ENCODE results near the gene THSD4. TPM values are rescaled to one million over a fixed set of nuclear protein-coding genes. Genes with fewer than 3 reads are reported as not detected.

THSD4 gene
- total and polyA plus RNA-seq, 7 donors, result 0.21 to 3.1 (median 1.8) TPM

DNA sequence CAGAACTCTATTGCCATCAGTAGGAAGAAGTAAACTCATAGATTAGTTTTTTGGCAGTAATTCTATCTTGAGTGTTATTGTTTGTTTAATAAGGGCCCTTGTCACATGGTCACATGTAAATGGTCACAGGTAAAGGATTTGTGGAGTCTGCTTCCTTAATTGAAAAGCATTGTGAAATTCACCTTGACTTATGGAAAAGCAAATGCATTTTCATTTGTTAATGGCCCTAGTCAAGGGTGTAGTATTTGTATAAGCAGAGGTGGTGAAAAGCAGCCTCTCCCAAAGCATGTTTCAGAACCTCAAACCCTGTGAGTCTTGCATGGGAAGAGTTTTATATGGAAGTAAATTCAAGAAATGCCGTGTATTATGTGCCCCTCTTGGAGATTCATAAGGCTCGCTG is 497.6 kb downstream of the THSD4 start:
- DNase-seq (no peak), ATAC-seq (no peak)
- H3K4me3 ChIP-seq, result no peak overlapping the region
- no peaks in the 10 kb centered on the region for H3K4me1 ChIP-seq
- TF ChIP-seq, protein P1, sequence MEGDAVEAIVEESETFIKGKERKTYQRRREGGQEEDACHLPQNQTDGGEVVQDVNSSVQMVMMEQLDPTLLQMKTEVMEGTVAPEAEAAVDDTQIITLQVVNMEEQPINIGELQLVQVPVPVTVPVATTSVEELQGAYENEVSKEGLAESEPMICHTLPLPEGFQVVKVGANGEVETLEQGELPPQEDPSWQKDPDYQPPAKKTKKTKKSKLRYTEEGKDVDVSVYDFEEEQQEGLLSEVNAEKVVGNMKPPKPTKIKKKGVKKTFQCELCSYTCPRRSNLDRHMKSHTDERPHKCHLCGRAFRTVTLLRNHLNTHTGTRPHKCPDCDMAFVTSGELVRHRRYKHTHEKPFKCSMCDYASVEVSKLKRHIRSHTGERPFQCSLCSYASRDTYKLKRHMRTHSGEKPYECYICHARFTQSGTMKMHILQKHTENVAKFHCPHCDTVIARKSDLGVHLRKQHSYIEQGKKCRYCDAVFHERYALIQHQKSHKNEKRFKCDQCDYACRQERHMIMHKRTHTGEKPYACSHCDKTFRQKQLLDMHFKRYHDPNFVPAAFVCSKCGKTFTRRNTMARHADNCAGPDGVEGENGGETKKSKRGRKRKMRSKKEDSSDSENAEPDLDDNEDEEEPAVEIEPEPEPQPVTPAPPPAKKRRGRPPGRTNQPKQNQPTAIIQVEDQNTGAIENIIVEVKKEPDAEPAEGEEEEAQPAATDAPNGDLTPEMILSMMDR (IDR thresholded peaks at IDR 0.05), result no peak
- 95 to 99% (median 95%) methylated on average over 2 of the region's 2 CpGs for WGBS, 3 donors
- intact Hi-C loops (cut with DNase I), result no loop called here
- no peak overlapping the region for H3K27ac ChIP-seq
- no peaks in the 10 kb centered on the region for H3K36me3 ChIP-seq (ENCODE audit: insufficient read depth in 1 of 2, low read depth in 1 of 2)
- no peaks in the 10 kb centered on the region for H3K27me3 ChIP-seq (ENCODE audit: insufficient read depth in 3 of 3, low read length in 2 of 3)
- no peaks in the 10 kb centered on the region for H3K9me3 ChIP-seq

DNA sequence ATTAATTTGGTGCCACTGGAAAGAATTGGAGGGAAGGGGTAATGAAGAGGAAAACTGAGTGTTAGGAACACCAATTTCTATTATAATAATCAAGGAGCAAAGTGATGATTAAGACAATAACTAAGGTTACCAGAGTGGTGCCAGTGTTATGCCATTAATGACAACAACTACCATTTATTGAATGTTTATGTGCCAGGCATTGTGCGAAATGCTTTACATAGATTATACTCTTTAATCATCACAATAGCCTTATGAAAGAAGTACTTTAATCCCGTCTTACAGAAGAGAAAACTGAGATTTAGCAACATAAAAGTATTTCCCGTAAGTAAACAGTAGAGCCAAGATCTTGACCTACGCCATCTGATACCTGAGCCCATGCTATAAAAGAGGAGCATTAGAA is 507.8 kb downstream of the THSD4 start:
- H3K36me3 ChIP-seq (ENCODE audit: insufficient read depth in 1 of 2, low read depth in 1 of 2), result no peaks in the 10 kb centered on the region
- DNase-seq (no peak), ATAC-seq (no peak)
- intact Hi-C loops (cut with DNase I), result no loop called here
- TF ChIP-seq, protein P1 (IDR thresholded peaks at IDR 0.05), result no peak
- H3K4me3 ChIP-seq, result no peak overlapping the region
- 94 to 98% (median 98%) methylated on average over 4 of the region's 4 CpGs for whole genome bisulfite sequencing, 3 donors
- H3K4me1 ChIP-seq, result no peaks in the 10 kb centered on the region
- no peaks in the 10 kb centered on the region for H3K27me3 ChIP-seq (ENCODE audit: insufficient read depth in 3 of 3, low read length in 2 of 3)
- no peak overlapping the region for H3K27ac ChIP-seq
- H3K9me3 ChIP-seq, result no peaks in the 10 kb centered on the region

DNA sequence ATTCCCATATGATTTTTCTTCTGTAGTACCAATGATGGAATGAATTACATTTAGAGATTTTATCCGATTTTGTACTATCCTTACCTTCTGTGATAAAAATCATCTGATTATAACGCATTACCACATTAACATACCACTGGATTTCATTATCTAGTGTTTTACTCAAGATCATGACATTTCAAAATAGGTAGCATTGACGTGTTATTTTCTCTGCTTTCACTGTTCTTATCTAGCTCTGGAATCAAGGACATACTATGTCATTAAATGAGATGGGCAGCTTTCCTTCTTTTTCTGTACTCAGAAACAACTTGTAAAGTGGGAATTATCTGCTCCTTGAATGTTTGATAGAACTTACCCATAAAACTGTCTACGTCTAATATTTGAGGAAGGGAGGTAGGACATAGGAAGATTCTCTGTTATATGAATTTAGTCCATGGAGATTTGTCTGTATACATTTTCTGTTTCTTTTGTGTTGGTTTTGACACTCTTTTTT is 511.4 kb downstream of the THSD4 start:
- intact Hi-C loops (cut with DNase I), result no loop called here
- no peak overlapping the region for H3K4me3 ChIP-seq
- DNase-seq, result no peak
- H3K36me3 ChIP-seq (ENCODE audit: insufficient read depth in 1 of 2, low read depth in 1 of 2), result no peaks in the 10 kb centered on the region
- H3K27ac ChIP-seq, result no peak overlapping the region
- no peaks in the 10 kb centered on the region for H3K4me1 ChIP-seq
- ATAC-seq, result no peak
- no peaks in the 10 kb centered on the region for H3K9me3 ChIP-seq
- WGBS, 3 donors, result 92 to 97% (median 96%) methylated on average over 4 of the region's 4 CpGs
- TF ChIP-seq, protein P1 (IDR thresholded peaks at IDR 0.05), result no peak
- no peaks in the 10 kb centered on the region for H3K27me3 ChIP-seq (ENCODE audit: insufficient read depth in 3 of 3, low read length in 2 of 3)

DNA sequence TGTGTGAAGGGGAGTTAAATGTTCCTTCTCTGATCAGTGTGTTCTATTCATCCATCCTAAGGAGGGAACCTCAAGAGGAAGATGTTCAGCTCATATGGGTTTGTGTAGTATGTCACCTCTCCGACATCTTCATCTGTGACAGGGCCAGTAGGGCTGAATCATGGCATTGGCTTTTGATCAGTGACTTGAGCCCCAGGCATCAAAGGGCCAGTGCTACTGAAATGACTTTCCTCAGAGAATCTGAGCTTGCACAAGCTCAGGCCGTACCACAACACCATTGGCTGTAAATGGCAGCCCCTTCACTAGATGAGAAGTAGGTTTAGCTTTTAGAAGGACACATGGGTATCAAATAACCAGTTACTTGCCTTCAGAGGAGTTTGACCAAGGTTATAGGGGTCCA is 511.9 kb downstream of the THSD4 start:
- Histone ChIP-seq H3K27ac (no peak overlapping the region), H3K4me3 (no peak overlapping the region), H3K4me1 (no peaks in the 10 kb centered on the region), H3K9me3 (no peaks in the 10 kb centered on the region), H3K36me3 (ENCODE audit: insufficient read depth in 1 of 2, low read depth in 1 of 2) (no peaks in the 10 kb centered on the region), H3K27me3 (ENCODE audit: insufficient read depth in 3 of 3, low read length in 2 of 3) (no peaks in the 10 kb centered on the region)
- intact Hi-C loops (cut with DNase I), result no loop called here
- TF ChIP-seq, protein P1 (IDR thresholded peaks at IDR 0.05), result no peak
- no peak for DNase-seq
- 84 to 94% (median 91%) methylated on average over 2 of the region's 2 CpGs for WGBS, 3 donors
- ATAC-seq, result no peak

DNA sequence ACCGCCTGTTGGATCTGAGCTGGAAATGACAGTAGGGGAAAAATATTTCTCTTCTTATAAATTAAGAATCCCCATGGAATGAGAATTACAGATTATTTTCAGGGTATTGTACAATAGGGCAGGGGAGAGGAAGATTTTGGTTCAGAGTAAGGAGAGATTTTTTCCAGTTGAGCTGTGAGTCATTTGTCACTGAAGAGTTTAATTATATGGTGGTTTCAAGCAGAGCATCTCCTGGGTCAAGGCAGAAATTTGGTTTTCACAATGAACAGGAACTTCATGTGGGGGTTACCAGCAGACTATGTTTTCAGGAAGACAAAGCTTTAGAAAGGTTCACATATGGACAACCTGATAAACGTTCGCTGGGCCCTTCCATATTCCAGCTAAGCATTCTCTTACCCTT is 512.3 kb downstream of the THSD4 start:
- DNase-seq (no peak), ATAC-seq (no peak)
- TF ChIP-seq, protein P1 (IDR thresholded peaks at IDR 0.05), result no peak
- intact Hi-C loops (cut with DNase I), result no loop called here
- Histone ChIP-seq H3K36me3 (ENCODE audit: insufficient read depth in 1 of 2, low read depth in 1 of 2) (no peaks in the 10 kb centered on the region), H3K9me3 (no peaks in the 10 kb centered on the region), H3K27me3 (ENCODE audit: insufficient read depth in 3 of 3, low read length in 2 of 3) (no peaks in the 10 kb centered on the region), H3K4me1 (no peaks in the 10 kb centered on the region), H3K27ac (no peak overlapping the region), H3K4me3 (no peak overlapping the region)
- WGBS, 3 donors, result 87 to 89% (median 88%) methylated on average over 3 of the region's 3 CpGs
